ENCODE data around the gene NPR1.

NPR1 gene

GRCh38 chr1:153640861-153641260 lies 37.6 kb upstream of the NPR1 start:
- H3K4me3 ChIP-seq (ENCODE audit: low read length), result no peak overlapping the region
- H3K36me3 ChIP-seq (ENCODE audit: insufficient read depth, low read length), result peaks cover 99% of the 10 kb centered on the region

GRCh38 chr1:153642161-153642560 lies 36.3 kb upstream of the NPR1 start:
- H3K4me1 ChIP-seq (ENCODE audit: insufficient read depth, low read length), result no peaks in the 10 kb centered on the region
- no peaks in the 10 kb centered on the region for H3K27me3 ChIP-seq (ENCODE audit: insufficient read depth, low read length)
- no peak overlapping the region for H3K4me3 ChIP-seq (ENCODE audit: low read length)
- H2AFZ ChIP-seq (ENCODE audit: low read depth, low read length), result no peak overlapping the region
- H3K36me3 ChIP-seq (ENCODE audit: insufficient read depth, low read length), result peaks cover 92% of the 10 kb centered on the region
- no peaks in the 10 kb centered on the region for H3K9me3 ChIP-seq (ENCODE audit: low read length)

More at GRCh38 chr1:153640861-153641260, 37.6 kb upstream of the NPR1 start:
- Histone ChIP-seq H3K9me3 (ENCODE audit: low read length) (no peaks in the 10 kb centered on the region), H3K27me3 (ENCODE audit: insufficient read depth, low read length) (no peaks in the 10 kb centered on the region), H2AFZ (ENCODE audit: low read depth, low read length) (no peak overlapping the region), H3K4me1 (ENCODE audit: insufficient read depth, low read length) (no peaks in the 10 kb centered on the region)

- Histone ChIP-seq H2AFZ (ENCODE audit: low read depth, low read length) (no peak overlapping the region), H3K4me1 (ENCODE audit: insufficient read depth, low read length) (no peaks in the 10 kb centered on the region), H3K4me3 (ENCODE audit: low read length) (no peak overlapping the region), H3K27me3 (ENCODE audit: insufficient read depth, low read length) (no peaks in the 10 kb centered on the region), H3K9me3 (ENCODE audit: low read length) (no peaks in the 10 kb centered on the region), H3K36me3 (ENCODE audit: insufficient read depth, low read length) (peaks cover 82% of the 10 kb centered on the region)
Observed at GRCh38 chr1:153643100-153643499, 35.4 kb upstream of the NPR1 start.

GRCh38 chr1:153643816-153644215 lies 34.7 kb upstream of the NPR1 start:
- Histone ChIP-seq H3K27me3 (ENCODE audit: insufficient read depth, low read length) (no peaks in the 10 kb centered on the region), H3K36me3 (ENCODE audit: insufficient read depth, low read length) (peaks cover 75% of the 10 kb centered on the region)

GRCh38 chr1:153646672-153647345 lies 31.7 kb upstream of the NPR1 start:
- no peak overlapping the region for H3K4me3 ChIP-seq (ENCODE audit: low read length)
- H3K36me3 ChIP-seq (ENCODE audit: insufficient read depth, low read length), result peaks cover 46% of the 10 kb centered on the region
- no peaks in the 10 kb centered on the region for H3K9me3 ChIP-seq (ENCODE audit: low read length)
- H2AFZ ChIP-seq (ENCODE audit: low read depth, low read length), result no peak overlapping the region
- H3K4me1 ChIP-seq (ENCODE audit: insufficient read depth, low read length), result no peaks in the 10 kb centered on the region
- H3K27me3 ChIP-seq (ENCODE audit: insufficient read depth, low read length), result no peaks in the 10 kb centered on the region

More at GRCh38 chr1:153643816-153644215, 34.7 kb upstream of the NPR1 start:
- no peak overlapping the region for H2AFZ ChIP-seq (ENCODE audit: low read depth, low read length)
- H3K9me3 ChIP-seq (ENCODE audit: low read length), result no peaks in the 10 kb centered on the region
- H3K4me1 ChIP-seq (ENCODE audit: insufficient read depth, low read length), result no peaks in the 10 kb centered on the region
- H3K4me3 ChIP-seq (ENCODE audit: low read length), result no peak overlapping the region

GRCh38 chr1:153647346-153647714 lies 31.2 kb upstream of the NPR1 start:
- Histone ChIP-seq H3K36me3 (ENCODE audit: insufficient read depth, low read length) (peaks cover 41% of the 10 kb centered on the region), H3K4me1 (ENCODE audit: insufficient read depth, low read length) (no peaks in the 10 kb centered on the region), H2AFZ (ENCODE audit: low read depth, low read length) (no peak overlapping the region), H3K4me3 (ENCODE audit: low read length) (no peak overlapping the region), H3K27me3 (ENCODE audit: insufficient read depth, low read length) (no peaks in the 10 kb centered on the region), H3K9me3 (ENCODE audit: low read length) (no peaks in the 10 kb centered on the region)

GRCh38 chr1:153648000-153648643 lies 30.4 kb upstream of the NPR1 start:
- no peak overlapping the region for H2AFZ ChIP-seq (ENCODE audit: low read depth, low read length)
- H3K36me3 ChIP-seq (ENCODE audit: insufficient read depth, low read length), result peaks cover 33% of the 10 kb centered on the region
- H3K27me3 ChIP-seq (ENCODE audit: insufficient read depth, low read length), result no peaks in the 10 kb centered on the region
- H3K4me1 ChIP-seq (ENCODE audit: insufficient read depth, low read length), result no peaks in the 10 kb centered on the region
- no peak overlapping the region for H3K4me3 ChIP-seq (ENCODE audit: low read length)
- no peaks in the 10 kb centered on the region for H3K9me3 ChIP-seq (ENCODE audit: low read length)

GRCh38 chr1:153649137-153649862 lies 29.2 kb upstream of the NPR1 start:
- Histone ChIP-seq H3K36me3 (ENCODE audit: insufficient read depth, low read length) (peaks cover 21% of the 10 kb centered on the region), H3K4me3 (ENCODE audit: low read length) (no peak overlapping the region), H2AFZ (ENCODE audit: low read depth, low read length) (no peak overlapping the region), H3K27me3 (ENCODE audit: insufficient read depth, low read length) (no peaks in the 10 kb centered on the region), H3K9me3 (ENCODE audit: low read length) (no peaks in the 10 kb centered on the region), H3K4me1 (ENCODE audit: insufficient read depth, low read length) (no peaks in the 10 kb centered on the region)

GRCh38 chr1:153649863-153650235 lies 28.6 kb upstream of the NPR1 start:
- no peaks in the 10 kb centered on the region for H3K27me3 ChIP-seq (ENCODE audit: insufficient read depth, low read length)
- H2AFZ ChIP-seq (ENCODE audit: low read depth, low read length), result no peak overlapping the region
- no peak overlapping the region for H3K4me3 ChIP-seq (ENCODE audit: low read length)
- no peaks in the 10 kb centered on the region for H3K9me3 ChIP-seq (ENCODE audit: low read length)
- peaks cover 15% of the 10 kb centered on the region for H3K36me3 ChIP-seq (ENCODE audit: insufficient read depth, low read length)
- H3K4me1 ChIP-seq (ENCODE audit: insufficient read depth, low read length), result no peaks in the 10 kb centered on the region

- Histone ChIP-seq H3K27me3 (ENCODE audit: insufficient read depth, low read length) (no peaks in the 10 kb centered on the region), H2AFZ (ENCODE audit: low read depth, low read length) (no peak overlapping the region), H3K9me3 (ENCODE audit: low read length) (no peaks in the 10 kb centered on the region), H3K4me1 (ENCODE audit: insufficient read depth, low read length) (no peaks in the 10 kb centered on the region), H3K36me3 (ENCODE audit: insufficient read depth, low read length) (no peaks in the 10 kb centered on the region), H3K4me3 (ENCODE audit: low read length) (no peak overlapping the region)
Observed at GRCh38 chr1:153651771-153652170, 26.7 kb upstream of the NPR1 start.

- Histone ChIP-seq H3K9me3 (ENCODE audit: low read length) (no peaks in the 10 kb centered on the region), H2AFZ (ENCODE audit: low read depth, low read length) (no peak overlapping the region), H3K4me1 (ENCODE audit: insufficient read depth, low read length) (no peaks in the 10 kb centered on the region), H3K36me3 (ENCODE audit: insufficient read depth, low read length) (no peaks in the 10 kb centered on the region), H3K4me3 (ENCODE audit: low read length) (no peak overlapping the region), H3K27me3 (ENCODE audit: insufficient read depth, low read length) (no peaks in the 10 kb centered on the region)
Observed at GRCh38 chr1:153652805-153653500, 25.5 kb upstream of the NPR1 start.

- no peaks in the 10 kb centered on the region for H3K36me3 ChIP-seq (ENCODE audit: insufficient read depth, low read length)
- no peak overlapping the region for H3K4me3 ChIP-seq (ENCODE audit: low read length)
- H3K27me3 ChIP-seq (ENCODE audit: insufficient read depth, low read length), result no peaks in the 10 kb centered on the region
- peaks cover 9% of the 10 kb centered on the region for H3K4me1 ChIP-seq (ENCODE audit: insufficient read depth, low read length)
- no peak overlapping the region for H2AFZ ChIP-seq (ENCODE audit: low read depth, low read length)
- H3K9me3 ChIP-seq (ENCODE audit: low read length), result no peaks in the 10 kb centered on the region
Observed at GRCh38 chr1:153655333-153655732, 23.2 kb upstream of the NPR1 start.
